Endometrial microvascular endothelial cells (primary cell): ENCODE measurements around the gene LALBA. TPM values are rescaled to one million over a fixed set of nuclear protein-coding genes. Genes with fewer than 3 reads are reported as not detected.
"Not testable (repeated sequence)": the region's sequence is repeated elsewhere in the genome, so short reads cannot be mapped to it uniquely, and the experiment has no call there.

Source experiments
- in situ Hi-C: cut with HindIII; loops from 2 replicates; pipeline ENCODE4 v1.10.0; 2017; ENCODE audit warnings: low sequenced_read_pairs, low pct_unique_long_range_greater_than_20kb; ENCODE audit errors: inconsistent ontology term
- total RNA-seq: library from RNA; depleted of rRNA; stranded (reverse); fragments of >200 nt; gene quantifications from one replicate; pipeline ENCODE4 v1.2.3, GENCODE V29; 2015; ENCODE audit errors: inconsistent ontology term

Gene LALBA
- total RNA-seq, 1 donor from 2014 or later = not detected

- in situ Hi-C loops = no loop called here
These were observed 27.4 kb downstream of the LALBA start for GRCh38 chr12:48542300-48542928.

DNA sequence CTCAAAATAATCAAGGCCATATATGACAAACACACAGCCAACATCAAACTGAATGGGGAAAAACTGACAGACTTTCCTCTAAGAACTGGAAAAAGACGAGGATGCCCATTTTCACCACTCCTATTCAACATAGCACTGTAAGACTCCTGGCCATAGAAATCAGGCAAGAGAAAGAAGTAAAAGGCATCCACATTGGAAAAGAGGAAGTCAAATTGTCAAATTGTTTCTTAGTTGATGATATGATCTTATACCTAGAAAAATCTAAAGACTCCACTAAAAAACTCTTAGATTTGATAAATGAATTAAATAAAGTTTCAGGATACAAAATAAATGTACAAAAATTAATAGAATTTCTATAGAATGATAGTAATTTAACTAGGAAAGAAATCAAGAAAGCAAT, 33.2 kb downstream of the LALBA start:
- in situ Hi-C loops = no loop called here

- in situ Hi-C loops = no loop called here
These were observed 37.2 kb downstream of the LALBA start for GRCh38 chr12:48532601-48533000.

GRCh38 chr12:48527891-48528670, 41.8 kb downstream of the LALBA start:
- in situ Hi-C loops = no loop called here

DNA sequence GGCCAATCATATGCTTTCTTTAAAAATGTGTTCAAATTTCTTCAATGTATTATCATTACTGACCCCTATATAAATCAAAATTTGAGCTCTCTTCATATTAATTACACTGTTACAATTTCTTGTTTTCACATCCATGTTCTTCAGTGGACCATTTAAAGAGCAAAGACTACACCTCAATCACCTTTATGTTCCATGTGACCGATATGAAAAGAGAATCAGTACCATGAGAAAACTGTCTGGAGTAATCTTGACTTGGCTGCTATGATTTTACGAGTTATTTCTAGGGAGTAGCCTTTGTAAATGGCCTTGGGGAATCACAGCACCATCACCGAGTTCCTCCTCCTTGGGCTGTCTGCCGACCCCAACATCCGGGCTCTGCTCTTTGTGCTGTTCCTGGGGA, 44.5 kb downstream of the LALBA start, which contains the start of gene OR8S1:
Gene OR8S1 (plus strand): TSS at position 301 of the 400 bp plus-strand sequence. CDS start 0 bp downstream, at position 301.
- in situ Hi-C loops = no loop called here

DNA sequence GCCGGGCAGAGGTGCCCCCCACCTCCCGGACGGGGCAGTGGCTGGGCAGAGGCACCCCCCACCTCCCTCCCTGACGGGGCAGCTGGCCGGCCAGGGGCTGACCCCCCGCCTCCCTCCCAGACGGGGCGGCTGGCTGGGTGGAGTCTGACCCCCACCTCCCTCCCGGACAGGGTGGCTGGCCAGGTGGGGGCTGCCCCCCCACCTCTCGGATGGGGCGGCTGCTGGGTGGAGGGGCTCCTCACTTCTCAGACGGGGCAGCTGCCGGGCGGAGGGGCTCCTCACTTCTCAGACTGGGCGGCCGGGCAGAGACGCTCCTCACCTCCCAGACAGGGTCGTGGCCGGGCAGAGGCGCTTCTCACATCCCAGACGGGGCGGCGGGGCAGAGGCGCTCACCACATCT, 49.5 kb downstream of the LALBA start:
- in situ Hi-C loops = not testable (repeated sequence)

Other genes with a start within 250 kb of the LALBA start
- gene ZNF641, start 219.1 kb downstream of the LALBA start, total RNA-seq = 8.5 TPM
- not detected for gene ANP32D, start 97.5 kb downstream of the LALBA start, total RNA-seq
- not detected for gene C12orf54, start 87.5 kb downstream of the LALBA start, total RNA-seq
- gene OR8S1, start 44.4 kb downstream of the LALBA start, total RNA-seq = not detected
- 41.0 TPM for gene KANSL2, start 112.2 kb upstream of the LALBA start, total RNA-seq
- 14.6 TPM for gene CCNT1, start 146.7 kb upstream of the LALBA start, total RNA-seq
- gene ADCY6, start 219.0 kb upstream of the LALBA start, total RNA-seq = 15.6 TPM
- gene CACNB3, start 248.4 kb upstream of the LALBA start, total RNA-seq = 12.1 TPM